ENCODE measurements around the gene CABCOCO1.

CABCOCO1 gene

GRCh38 chr10:61787170-61787569 lies 124.4 kb downstream of the CABCOCO1 start:
- no peak for DNase-seq

GRCh38 chr10:61789031-61789430 lies 126.3 kb downstream of the CABCOCO1 start:
- DNase-seq, result no peak

GRCh38 chr10:61791216-61791615 lies 128.5 kb downstream of the CABCOCO1 start:
- DNase-seq, result no peak

GRCh38 chr10:61792097-61792716 lies 129.5 kb downstream of the CABCOCO1 start:
- no peak for DNase-seq

- DNase-seq, result no peak
These were observed 130.2 kb downstream of the CABCOCO1 start for GRCh38 chr10:61792921-61793320.

- no peak for DNase-seq
These were observed 131.3 kb downstream of the CABCOCO1 start for GRCh38 chr10:61793760-61794703.

- DNase-seq, result no peak
These were observed 132.4 kb downstream of the CABCOCO1 start for GRCh38 chr10:61795147-61795546.

- no peak for DNase-seq
These were observed 132.8 kb downstream of the CABCOCO1 start for GRCh38 chr10:61795551-61795950.

- DNase-seq, result no peak
These were observed 134.1 kb downstream of the CABCOCO1 start for GRCh38 chr10:61796785-61797184.

- no peak for DNase-seq
These were observed 134.8 kb downstream of the CABCOCO1 start for GRCh38 chr10:61797304-61798153.

GRCh38 chr10:61798713-61799112 lies 136.0 kb downstream of the CABCOCO1 start:
- no peak for DNase-seq

- no peak for DNase-seq
These were observed 138.8 kb downstream of the CABCOCO1 start for GRCh38 chr10:61801484-61801883.

GRCh38 chr10:61803269-61803668 lies 140.5 kb downstream of the CABCOCO1 start:
- no peak for DNase-seq

GRCh38 chr10:61804414-61804813 lies 141.7 kb downstream of the CABCOCO1 start:
- DNase-seq, result no peak

GRCh38 chr10:61805091-61805490 lies 142.4 kb downstream of the CABCOCO1 start:
- DNase-seq, result no peak

GRCh38 chr10:61810263-61810662 lies 147.5 kb downstream of the CABCOCO1 start:
- DNase-seq, result no peak

- DNase-seq, result no peak
These were observed 149.5 kb downstream of the CABCOCO1 start for GRCh38 chr10:61812052-61812721.

- DNase-seq, result no peak
These were observed 150.2 kb downstream of the CABCOCO1 start for GRCh38 chr10:61812920-61813319.

GRCh38 chr10:61814160-61814559 lies 151.4 kb downstream of the CABCOCO1 start:
- no peak for DNase-seq

- DNase-seq, result no peak
These were observed 152.8 kb downstream of the CABCOCO1 start for GRCh38 chr10:61815496-61815895.

Data from NCI-H1048 (cell line).